GM23248 (cell line): Measurements from ENCODE around the gene TNFRSF6B.

ENCODE experiments used
- EZH2 ChIP-seq: fragments of 200-600 bp; sonication (generic); IDR thresholded peaks from 2 replicates; pipeline ENCODE4 v1.6.1; 2018; ENCODE audit warnings: antibody characterized with exemption, mild to moderate bottlenecking; ENCODE audit not compliant: insufficient read depth, poor library complexity, severe bottlenecking
- EZH2phosphoT487 ChIP-seq: fragments of 200-600 bp; sonication (generic); IDR thresholded peaks from 2 replicates; pipeline ENCODE4 v1.6.1; 2018; ENCODE audit warnings: antibody characterized with exemption, moderate library complexity, mild to moderate bottlenecking, low read depth; ENCODE audit not compliant: insufficient read depth

- TF ChIP-seq EZH2phosphoT487, result no peak
- no peak for TF ChIP-seq EZH2
These were observed 46.1 kb downstream of the TNFRSF6B start for GRCh38 chr20:63742381-63743024.
